NCI-H524 (cell line): Measurements from ENCODE around the gene ARHGEF11.

Source experiments
- DNase-seq, 2 experiments: peaks; one replicate each; lab custom pipeline; 2025; lab: John Stamatoyannopoulos, UW

The ARHGEF11 gene

GRCh38 chr1:156951371-156951770, 94.2 kb downstream of the ARHGEF11 start:
- DNase-seq = no peak

GRCh38 chr1:156949127-156949526, 96.4 kb downstream of the ARHGEF11 start:
- DNase-seq = no peak

GRCh38 chr1:156948708-156949107, 96.8 kb downstream of the ARHGEF11 start:
- DNase-seq = no peak

GRCh38 chr1:156947818-156948525, 97.6 kb downstream of the ARHGEF11 start:
- DNase-seq = no peak

- DNase-seq = no peak
Observed at GRCh38 chr1:156947127-156947526, 98.4 kb downstream of the ARHGEF11 start.

GRCh38 chr1:156945881-156946661, 99.5 kb downstream of the ARHGEF11 start:
- peak; percentile 32 to 72 for DNase-seq

GRCh38 chr1:156944848-156945247, 100.7 kb downstream of the ARHGEF11 start:
- DNase-seq = no peak

- DNase-seq = no peak
Observed at GRCh38 chr1:156944268-156944667, 101.3 kb downstream of the ARHGEF11 start.

- no peak for DNase-seq
Observed at GRCh38 chr1:156943756-156944155, 101.8 kb downstream of the ARHGEF11 start.

- no peak for DNase-seq
Observed at GRCh38 chr1:156942576-156942975, 103.0 kb downstream of the ARHGEF11 start.

GRCh38 chr1:156942176-156942575, 103.4 kb downstream of the ARHGEF11 start:
- no peak for DNase-seq

- DNase-seq = peak; percentile 85 to 87
Observed at GRCh38 chr1:156941675-156942074, 103.9 kb downstream of the ARHGEF11 start.

GRCh38 chr1:156939786-156940334, 105.7 kb downstream of the ARHGEF11 start:
- DNase-seq = no peak

GRCh38 chr1:156938813-156939212, 106.7 kb downstream of the ARHGEF11 start:
- no peak for DNase-seq

- DNase-seq = no peak
Observed at GRCh38 chr1:156937883-156938282, 107.7 kb downstream of the ARHGEF11 start.

GRCh38 chr1:156936721-156937220, 108.8 kb downstream of the ARHGEF11 start:
- DNase-seq = peak; percentile 56 to 85

GRCh38 chr1:156936191-156936590, 109.4 kb downstream of the ARHGEF11 start:
- DNase-seq = no peak

- no peak for DNase-seq
Observed at GRCh38 chr1:156935505-156936128, 109.9 kb downstream of the ARHGEF11 start.

- DNase-seq = peak; percentile 95 to 96
Observed at GRCh38 chr1:156933136-156933535, 112.4 kb downstream of the ARHGEF11 start.

GRCh38 chr1:156931974-156932710, 113.4 kb downstream of the ARHGEF11 start:
- DNase-seq = peak in 1 of 2 experiments; percentile 46

- no peak for DNase-seq
Observed at GRCh38 chr1:156931211-156931952, 114.2 kb downstream of the ARHGEF11 start.
